ENCODE results near the gene HDAC8.

- TF ChIP-seq CTCF (IDR thresholded peaks at IDR 0.05): no peak
- TF ChIP-seq POLR2AphosphoS5 (IDR thresholded peaks at IDR 0.05; ENCODE audit: low read depth, low read length): no peak
- no peak for TF ChIP-seq REST (IDR thresholded peaks at IDR 0.05; ENCODE audit: insufficient read depth in 1 of 2, low read depth in 2 of 2, low read length in 1 of 2)
These were observed 223.5 kb downstream of the HDAC8 start for GRCh38 chrX:72349190-72349589.
